GM21723 (cell line): ENCODE results near the gene ADGRL3.
"Not testable (repeated sequence)": the region's sequence is repeated elsewhere in the genome, so short reads cannot be mapped to it uniquely, and the experiment has no call there.

Source experiments
- ATAC-seq: cut with Tn5 transposase; IDR thresholded peaks from one replicate; pipeline ENCODE4 v1.9.1; 2021; ENCODE audit warnings: mild to moderate bottlenecking, moderate library complexity; ENCODE audit not compliant: unreplicated experiment

Gene ADGRL3

DNA sequence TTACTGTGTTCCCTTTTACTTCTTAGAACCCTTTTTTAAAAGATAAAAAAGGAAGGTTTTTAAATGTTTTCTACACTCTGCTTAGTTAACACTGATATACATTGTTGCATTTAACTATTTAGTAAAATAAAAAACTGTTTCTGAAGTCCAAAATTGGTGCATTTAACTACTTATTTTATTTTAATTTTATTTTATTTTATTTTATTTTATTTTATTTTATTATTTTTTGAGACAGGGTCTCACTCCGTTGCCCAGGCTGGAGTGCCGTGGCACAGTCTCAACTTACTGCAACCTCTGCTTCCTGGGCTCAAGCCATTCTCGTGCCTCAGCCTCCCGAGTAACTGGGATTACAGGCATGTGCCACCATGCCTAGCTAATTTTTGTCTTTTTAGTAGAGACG, 652.0 kb downstream of the ADGRL3 start:
- not testable (repeated sequence) for ATAC-seq

DNA sequence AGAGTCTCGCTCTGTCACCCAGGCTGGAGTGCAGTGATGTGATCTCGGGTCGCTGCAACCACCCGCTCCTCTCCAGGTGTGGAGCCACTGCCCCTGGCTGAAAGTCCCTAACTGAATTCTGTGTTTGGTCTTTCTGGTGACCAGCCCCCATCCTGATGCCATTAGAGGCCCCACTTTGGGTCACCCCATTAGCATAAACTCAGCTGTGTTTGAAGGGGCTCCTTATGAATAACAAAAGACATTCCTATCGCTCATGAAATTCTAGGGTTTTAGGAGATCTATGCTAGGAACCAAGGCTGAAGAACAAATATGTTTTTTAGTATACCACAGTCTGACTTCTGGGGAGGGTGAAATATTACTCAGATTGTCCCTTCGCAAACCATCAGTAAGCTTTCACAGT, 652.9 kb downstream of the ADGRL3 start:
- no peak for ATAC-seq

DNA sequence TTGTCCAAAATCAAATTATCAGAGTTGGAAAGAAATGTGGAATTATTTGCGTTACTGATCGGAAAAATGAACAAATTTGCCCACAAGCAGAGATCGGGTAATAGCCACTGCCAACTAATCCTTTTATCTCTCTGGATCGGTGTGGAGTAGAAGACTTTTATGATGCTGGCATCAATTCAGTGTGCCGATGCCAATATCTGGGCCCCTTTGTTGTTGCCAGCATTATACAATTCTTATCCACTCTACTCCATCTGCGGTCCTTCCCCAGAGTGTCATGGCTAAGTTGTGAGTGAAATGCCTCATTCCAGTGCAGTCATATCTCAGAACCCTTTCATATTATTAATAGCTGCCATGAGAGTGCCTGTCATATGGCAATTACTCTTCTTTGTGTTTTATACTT, 660.2 kb downstream of the ADGRL3 start:
- ATAC-seq = no peak

DNA sequence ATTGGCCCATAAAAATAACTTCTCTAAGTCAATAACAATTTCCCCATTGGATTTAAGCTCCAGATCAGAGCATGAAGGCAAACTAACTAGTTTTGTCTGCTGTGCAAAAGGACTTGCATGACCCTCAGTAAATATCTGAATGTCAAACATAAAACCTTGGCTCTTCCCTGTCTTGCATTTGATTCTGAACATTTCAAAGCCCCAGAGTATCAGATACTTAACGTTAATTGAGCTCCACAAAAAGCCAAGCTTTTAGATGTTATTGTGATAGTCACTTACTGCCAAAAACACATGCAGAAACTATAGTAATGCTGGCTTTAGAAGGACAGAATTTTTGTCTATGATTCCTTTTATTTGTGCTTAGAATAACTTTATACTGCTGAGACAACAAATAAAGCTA, 664.2 kb downstream of the ADGRL3 start:
- ATAC-seq = no peak

DNA sequence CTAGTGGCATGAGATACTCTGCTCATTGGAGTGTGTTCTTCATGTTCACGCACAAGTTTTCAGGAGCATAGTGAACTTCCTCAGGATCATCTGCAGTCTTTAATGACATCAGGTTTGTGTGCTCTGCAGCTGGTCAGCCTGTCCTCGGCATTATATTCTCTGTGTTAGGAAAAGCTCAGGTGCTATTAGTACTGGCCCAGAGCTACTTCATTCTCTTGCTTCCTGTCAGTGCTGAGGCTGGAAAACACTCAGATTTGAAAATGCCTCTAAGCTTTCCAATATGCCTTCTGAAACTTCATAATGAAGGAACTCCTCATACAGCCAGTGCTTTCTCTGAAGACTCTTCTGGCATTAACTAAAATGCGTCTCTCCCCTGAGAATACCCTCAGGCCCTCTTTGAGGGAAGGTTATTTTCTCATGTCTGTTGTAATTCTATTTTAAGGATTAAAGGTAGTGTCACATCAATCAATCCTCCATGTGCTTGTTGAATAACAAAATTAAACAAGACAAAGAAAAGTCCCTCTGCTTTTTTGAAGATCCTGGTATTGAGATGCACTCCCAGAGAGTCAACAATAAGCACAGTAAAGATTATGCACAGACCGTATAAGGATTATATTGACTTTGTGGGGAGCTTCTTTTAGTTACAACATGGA, 666.4 kb downstream of the ADGRL3 start:
- ATAC-seq = no peak

DNA sequence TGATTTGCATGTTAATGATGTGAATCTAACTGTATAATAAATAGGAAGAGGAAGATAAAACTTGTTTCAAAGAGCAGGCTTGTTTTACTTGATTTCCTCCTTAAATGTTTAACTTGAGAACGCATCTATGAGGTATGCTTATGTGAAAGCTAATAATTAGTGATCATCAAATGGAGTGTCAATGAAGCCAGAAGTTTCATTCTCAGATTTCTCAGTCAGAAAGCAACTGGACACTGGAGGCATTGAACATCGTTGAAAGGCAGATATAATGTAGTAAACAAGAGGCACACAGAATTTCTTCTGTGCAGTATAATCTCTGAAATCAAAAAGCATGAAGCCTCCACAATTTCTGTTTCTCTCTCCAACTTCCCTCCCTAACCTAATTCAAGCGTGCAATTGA, 672.9 kb downstream of the ADGRL3 start:
- ATAC-seq = no peak

DNA sequence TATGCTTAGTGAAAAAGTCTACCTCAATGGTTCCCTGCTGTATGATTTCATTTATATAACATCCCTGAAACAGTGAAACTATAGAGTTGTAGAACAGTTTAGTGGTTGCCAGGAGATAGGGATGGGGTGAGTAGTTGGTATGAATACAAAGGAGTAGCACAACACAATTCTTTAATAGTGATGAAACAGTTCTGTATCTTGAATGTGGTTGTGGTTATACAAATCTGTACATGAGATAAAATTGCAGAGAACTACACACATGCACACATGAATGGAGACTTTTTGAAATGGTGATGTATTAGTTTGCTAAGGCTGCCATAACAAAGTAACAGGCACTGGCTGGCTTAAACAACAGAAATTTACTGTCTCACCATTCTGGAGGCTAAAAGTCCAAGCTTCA, 677.1 kb downstream of the ADGRL3 start:
- no peak for ATAC-seq

DNA sequence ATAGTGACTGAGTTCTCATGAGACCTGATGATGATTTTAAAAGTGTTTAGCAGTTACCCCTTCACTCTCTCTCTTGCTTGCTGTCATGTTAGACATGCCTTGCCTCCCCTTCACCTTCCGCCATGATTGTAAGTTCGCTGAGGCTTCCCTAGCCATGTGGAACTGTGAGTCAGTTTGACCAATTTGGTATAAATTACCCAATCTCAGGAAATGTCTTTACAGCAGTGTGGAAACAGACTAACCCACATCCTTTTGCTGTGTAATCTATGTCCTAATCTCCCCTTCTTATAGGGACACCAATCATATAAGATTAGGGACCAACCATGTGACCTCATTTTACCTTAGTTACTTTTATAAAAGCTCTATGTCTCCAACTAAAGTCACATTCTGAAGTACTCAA, 677.8 kb downstream of the ADGRL3 start:
- no peak for ATAC-seq

DNA sequence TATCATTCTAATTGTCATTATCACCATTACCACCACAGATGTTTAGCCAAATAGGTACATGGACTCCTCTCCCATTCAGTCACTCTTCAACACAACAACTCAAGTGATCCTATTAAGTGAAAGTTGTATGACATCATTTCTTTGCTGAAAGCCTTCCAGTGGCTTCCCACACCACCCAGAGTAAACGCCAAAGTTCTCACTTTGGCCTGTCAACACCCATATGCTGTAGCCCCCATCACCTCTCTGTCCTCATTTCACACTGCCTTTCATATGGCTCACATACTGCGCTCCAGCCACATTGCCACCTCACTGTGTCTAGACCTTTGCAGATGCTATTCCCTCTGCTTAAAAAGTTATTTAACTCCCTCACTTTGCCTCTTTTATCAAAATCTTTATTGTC, 682.3 kb downstream of the ADGRL3 start:
- ATAC-seq = no peak

DNA sequence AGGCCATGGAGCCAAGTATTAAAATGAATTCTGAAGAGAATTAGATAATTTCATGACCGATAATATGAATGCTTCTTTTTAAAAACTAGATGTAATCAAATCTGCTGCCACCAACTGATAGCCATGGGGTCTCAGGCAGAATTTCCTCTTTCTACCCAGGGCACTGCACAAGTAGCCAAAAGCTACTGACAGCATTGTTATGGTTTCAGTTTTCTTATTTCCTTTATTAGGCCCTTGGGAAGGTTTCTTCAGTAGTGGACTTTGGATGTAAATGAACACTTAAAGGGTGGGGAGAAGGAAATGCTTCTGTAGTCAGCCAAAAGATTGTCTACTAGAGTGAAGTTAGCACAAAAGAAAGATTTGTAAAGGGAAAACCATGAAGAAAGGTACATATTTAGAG, 686.0 kb downstream of the ADGRL3 start:
- ATAC-seq = no peak

DNA sequence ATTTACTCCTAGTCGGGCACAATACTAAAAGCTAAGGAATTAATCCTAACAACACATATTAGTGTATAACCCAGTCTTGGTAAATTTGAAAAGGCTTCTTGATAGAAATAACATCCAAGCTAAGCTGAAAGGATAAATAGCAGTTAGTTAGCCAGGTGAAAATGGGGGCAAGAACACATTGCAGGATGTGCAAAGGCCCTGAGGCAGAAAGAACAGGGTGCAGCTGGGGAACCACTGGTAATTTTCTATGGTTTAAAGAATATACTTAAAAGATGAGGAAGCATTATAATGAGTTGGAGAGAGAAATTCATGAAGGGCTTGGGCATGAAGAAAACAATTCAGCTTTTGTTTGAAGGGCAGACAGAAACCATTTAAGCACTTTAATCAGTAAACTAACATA, 689.0 kb downstream of the ADGRL3 start:
- no peak for ATAC-seq

DNA sequence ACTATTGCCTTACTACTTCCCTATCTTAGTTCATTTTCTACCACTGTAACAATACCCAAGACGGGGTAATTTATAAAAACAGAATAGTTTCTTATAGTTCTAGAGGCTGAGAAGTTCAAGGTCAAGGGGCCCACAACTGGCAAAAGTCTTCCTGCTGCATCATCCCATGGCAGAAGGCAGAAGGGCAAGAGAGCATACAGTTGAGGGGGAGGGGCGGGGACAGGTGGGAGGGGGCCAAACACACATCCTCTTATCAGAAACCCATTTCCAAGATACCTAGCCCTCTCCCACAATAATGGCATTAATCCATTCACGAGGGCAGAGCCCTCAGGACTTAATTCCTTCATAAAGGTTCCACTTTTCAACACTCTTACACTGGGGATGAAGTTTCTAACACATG, 690.2 kb downstream of the ADGRL3 start:
- ATAC-seq = no peak

DNA sequence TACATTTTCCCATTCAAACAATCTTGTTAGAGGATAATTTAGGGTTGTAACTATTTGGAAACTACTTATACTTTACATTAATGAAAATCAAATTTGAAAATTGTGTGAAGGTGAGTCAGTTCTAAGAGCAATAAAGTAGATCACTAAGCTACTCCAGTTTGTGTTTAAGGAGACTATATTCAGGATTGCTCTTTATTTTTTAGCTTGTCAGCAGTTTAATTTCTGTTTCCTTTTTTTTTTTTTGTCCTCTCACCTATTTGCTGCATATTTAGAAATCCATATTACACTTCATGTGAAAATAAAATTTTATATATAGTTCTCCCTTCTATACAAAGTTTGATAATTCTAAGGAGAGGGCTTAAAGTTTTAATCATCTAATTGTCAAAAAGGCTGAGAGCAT, 691.8 kb downstream of the ADGRL3 start:
- no peak for ATAC-seq

DNA sequence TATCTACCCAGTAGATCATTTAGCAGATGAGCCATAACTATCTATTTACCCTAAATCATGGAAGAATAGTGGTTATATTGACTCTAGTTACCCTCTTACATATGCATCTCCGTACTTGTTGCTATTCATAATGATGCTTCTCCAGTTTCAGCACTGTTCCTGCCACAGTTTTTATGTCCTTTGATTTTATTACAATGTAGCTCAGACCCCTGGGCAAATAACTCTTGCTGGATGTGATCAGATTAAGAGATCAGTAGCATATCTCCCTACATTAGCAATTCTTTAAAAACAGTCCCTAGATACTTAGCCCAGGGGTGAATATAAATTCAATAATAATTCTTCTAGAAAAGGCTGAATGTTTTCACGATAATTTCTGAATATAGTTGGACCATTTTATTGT, 696.5 kb downstream of the ADGRL3 start:
- ATAC-seq = no peak

DNA sequence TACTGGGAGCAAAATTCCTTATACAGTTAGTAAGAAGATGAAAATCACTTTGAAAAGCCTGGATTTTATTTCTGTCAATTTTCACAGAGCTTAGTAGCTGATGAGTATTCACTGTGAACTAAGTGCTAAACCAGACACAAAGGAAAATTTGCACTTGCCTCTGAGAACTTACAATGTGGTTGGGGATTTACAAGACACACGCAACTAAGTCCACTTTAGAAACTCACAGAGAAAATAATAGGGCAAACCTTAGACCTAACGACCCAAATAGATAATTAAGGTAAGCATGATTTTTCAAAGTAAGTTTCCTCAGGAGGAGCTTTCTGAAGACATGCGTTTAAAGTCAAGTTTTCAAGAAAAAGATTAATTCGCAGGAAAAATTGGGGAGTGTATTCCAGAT, 708.9 kb downstream of the ADGRL3 start:
- no peak for ATAC-seq

DNA sequence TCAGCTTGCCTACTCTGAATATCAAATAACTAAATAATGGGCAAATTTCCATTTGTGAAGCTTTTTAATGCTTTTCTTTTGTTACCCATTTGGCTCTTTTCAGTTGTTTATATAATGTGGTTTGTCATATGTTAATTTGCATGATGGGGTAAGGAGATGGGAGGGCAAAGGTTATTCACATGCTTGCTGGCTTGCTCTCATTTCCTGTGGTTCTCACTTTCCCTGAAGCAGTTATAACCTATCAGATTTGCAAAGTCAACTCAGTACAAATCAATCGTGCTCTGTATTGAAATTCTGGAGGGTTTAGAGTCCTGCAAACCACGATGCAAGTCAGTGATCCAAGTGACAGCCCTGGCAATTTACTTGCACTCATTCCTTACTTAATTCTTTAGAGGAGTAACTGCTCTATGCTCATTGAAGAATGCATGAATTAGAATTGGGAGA, 711.2 kb downstream of the ADGRL3 start:
- no peak for ATAC-seq

DNA sequence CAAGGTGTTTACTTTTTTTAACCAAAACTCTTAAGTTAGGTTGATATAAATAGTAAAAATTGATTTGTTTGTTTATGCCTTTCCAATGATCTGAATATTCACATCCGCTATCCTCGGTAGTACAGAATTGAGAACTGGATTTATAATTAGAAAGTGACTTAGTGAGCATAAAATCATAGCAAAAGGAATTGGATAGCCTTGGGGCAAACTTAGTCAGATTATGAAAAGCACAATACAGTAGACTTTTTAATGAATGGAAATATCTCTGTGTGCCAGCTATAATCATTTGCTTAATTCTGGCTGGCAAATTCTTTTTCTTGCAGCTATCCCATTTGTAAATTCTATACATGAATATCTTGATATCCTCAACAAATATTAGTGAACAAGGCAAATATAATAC, 713.5 kb downstream of the ADGRL3 start:
- ATAC-seq = no peak

DNA sequence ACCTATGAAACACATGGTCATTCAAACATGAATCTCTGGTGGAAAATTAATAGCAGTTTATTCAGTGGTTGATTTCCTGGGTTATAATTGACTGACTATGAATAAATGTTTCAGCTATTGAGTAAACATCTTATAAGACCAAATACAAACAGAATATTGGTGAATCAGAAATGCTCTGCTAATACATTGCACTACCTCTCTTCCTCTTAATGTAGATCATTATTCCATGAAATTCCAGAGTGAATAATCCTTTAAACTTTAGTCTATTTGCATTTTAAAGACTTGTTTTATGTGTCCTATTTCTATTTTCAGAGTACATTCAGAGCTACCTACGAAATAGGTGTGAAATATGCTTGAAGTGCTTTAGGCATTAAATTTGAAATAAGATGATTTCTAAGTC, 715.4 kb downstream of the ADGRL3 start:
- no peak for ATAC-seq

DNA sequence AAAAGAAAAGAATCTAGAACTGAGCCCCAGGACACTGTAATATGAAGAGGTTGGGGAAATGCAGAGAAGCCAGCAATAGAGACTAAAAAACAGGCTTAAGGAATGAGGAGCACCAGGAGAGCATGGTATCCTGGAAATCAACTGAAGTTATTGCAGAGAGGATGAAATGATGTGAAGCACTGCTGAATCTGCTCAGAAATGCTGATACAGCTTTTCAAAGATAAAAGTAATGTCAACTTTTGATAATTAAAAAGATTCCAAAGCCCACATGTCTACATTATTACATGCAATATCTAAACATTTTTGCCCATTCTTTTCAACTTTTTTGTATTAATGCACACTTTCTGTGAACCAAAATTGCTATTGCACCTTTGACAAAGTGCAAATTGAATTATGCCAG, 718.4 kb downstream of the ADGRL3 start:
- ATAC-seq = no peak

DNA sequence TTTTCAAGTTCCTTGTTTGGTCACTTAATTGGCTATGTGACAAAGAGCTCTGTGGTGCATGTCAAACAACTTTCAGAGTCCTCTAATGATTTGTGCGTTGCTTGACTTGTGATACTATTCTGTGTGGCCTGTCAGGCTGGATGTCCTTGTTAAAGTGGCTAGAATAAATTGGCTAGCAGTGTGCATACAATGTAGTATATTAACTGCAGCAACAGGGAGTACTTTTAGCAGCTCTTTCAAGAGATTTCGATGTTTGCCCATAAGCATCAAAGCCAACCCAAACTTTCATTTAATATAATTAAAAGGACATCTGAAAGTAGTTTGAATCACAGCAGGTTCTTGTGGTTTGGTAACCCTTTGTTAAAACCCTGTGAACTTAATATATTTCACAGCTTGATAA, 718.9 kb downstream of the ADGRL3 start:
- no peak for ATAC-seq

DNA sequence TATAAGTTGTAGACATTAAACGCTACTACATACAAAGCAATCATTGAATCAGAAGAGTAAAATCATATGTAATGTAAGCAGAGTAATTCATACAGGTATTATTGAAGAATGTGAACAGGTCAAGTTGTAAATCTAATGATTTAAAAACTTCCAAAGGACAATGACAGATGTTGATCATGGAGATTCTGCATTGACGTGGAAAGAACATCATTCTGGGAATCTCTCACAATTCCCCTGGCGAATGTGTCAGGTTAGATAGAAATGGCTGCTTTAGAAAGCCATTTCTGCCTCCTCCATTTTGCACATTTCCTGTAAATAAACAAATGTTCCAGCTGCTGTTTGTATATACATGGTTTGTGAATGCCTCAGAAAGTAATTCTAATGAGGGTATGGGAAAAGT, 719.4 kb downstream of the ADGRL3 start:
- ATAC-seq = no peak

DNA sequence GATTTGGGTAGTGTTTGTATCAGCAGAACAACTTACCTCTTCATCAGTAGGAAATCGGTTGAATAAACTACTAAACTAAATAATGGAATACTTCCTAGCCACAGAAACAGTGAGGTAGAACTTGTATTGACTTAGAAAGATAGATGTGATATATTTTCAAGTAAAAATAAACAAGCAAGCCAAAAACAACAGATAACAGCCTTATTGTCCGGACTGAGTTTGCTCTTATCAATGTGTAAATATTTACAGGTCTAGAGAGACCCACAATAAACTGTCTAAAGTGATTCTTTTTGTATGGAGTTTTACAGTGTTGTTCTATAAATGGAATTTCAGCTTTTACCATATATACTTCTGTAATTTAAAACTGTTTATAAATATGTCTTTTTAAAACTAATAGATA, 721.8 kb downstream of the ADGRL3 start:
- no peak for ATAC-seq

DNA sequence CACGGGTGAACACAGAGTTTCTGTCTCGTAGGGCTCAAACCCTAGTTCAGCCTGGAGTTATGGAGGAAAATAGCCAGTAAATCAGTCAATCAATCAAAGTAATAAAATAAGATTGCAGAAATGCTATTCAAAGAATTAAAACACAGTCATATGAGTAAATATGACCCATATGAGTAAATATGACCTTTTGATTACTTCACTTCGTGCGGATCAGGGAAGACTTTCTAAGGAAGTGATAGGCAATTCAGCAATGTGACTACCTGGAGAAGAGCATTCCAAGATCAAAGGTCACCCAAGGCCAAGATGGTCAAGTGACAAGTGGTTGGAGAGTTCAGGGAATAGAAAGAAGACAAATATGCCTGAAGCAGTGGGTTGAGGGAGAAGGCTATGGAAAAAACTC, 722.6 kb downstream of the ADGRL3 start:
- no peak for ATAC-seq

DNA sequence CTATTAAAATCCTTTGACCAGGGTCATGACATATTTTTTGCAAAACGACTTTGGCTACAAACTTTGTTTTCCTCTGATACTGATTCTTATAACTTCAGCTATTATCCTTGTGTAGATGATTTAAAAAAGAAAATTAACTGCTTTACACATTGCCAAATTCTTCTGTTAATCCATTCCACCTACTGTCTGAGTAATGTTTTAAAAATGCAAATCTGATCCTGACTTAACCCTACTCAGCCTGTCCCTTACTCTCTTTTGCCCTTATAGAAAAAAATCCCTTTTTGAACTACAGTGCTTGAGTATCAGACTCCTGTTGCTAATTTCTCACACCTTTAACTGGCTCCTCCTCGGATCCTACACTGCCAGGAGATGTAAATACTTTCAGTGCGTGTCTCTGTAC, 723.1 kb downstream of the ADGRL3 start:
- no peak for ATAC-seq
